ENCODE results near the gene ARL4C. TPM values are rescaled to one million over a fixed set of nuclear protein-coding genes. Genes with fewer than 3 reads are reported as not detected.

Gene ARL4C
- total and polyA plus RNA-seq, 2 of the 8 experiments (the other 6 are each of a cell fraction or from before 2014, with no cell fraction given) = 7.0 to 16.9 TPM

DNA sequence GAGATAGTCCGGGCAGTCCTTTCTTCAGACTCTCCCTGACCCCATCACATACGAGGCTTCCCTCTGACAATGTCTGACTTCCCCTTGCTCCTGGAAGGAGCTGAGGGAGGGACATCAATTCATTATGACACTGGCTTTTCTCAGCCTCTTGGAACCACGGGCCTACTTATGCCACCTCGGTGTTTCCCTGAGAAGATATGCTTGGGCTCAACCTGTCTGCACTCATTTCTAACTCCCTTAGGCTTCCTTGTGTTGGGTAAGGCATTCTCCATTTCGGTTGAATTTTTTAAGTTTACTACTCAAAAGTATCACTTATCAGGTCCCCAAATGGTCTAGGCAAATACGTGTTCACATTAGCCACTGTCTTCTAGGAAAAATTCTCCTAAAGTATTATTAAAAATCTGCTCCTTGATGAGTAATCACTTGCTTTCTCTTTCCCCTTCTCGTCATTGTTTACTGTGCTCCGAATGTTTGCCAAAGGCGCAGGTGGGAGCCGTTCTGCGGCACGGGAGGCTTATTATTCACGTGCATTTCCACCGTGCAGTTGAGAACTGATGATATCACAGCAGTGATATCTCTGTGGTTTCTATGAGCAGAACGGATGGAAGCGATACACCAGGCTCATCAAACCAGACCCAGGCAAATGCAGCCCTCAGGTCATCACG lies 33.1 kb downstream of the ARL4C start:
- CTCF ChIA-PET (ENCODE audit: partially characterized antibody) = interaction anchor here (0.7 to 1.2 kb wide), 2 partner anchors 11 to 175 kb away, joined by 3 to 5 read pairs; no protein-coding TSS in a partner anchor
- 88% methylated on average over 17 of the region's 17 CpGs; no CpG with 5 or more reads in 1 of the 2 experiments for WGBS, 2 experiments (ENCODE audit: extremely low coverage in 1 of 2, insufficient coverage in 1 of 2, insufficient read length in 1 of 2, insufficient replicate concordance in 2 of 2, low coverage in 1 of 2, low lambda C conversion rate in 2 of 2, missing lambda C conversion rate in 1 of 2)
- no peak overlapping the region for H2AFZ ChIP-seq (ENCODE audit: low read length)
- no peak overlapping the region for H4K8ac ChIP-seq (ENCODE audit: extremely low read depth, insufficient read depth, low read length)
- no peaks in the 10 kb centered on the region for H3K79me1 ChIP-seq (ENCODE audit: low read depth, low read length)
- no peak overlapping the region for H3K4ac ChIP-seq (replicated peaks; ENCODE audit: insufficient read length, low read depth, low read length)
- H3K4me1 ChIP-seq (replicated peaks in 1 of 4; ENCODE audit: control insufficient read depth in 3 of 4, insufficient read depth in 4 of 4, low read length in 3 of 4) = no peaks in the 10 kb centered on the region
- no peak overlapping the region for H3K4me3 ChIP-seq (ENCODE audit: extremely low read depth in 1 of 4, insufficient read depth in 2 of 4, low read depth in 3 of 4, low read length in 4 of 4)
- TF ChIP-seq CTBP2 (IDR thresholded peaks at IDR 0.05; ENCODE audit: borderline replicate concordance, insufficient read depth, insufficient read length, low read length) = no peak
- no peak for TF ChIP-seq HDAC2 (IDR thresholded peaks at IDR 0.05; ENCODE audit: borderline replicate concordance in 1 of 2, low read depth in 2 of 2, low read length in 2 of 2)
- TF ChIP-seq SAP30 (IDR thresholded peaks at IDR 0.05; ENCODE audit: insufficient read depth, insufficient replicate concordance, low read length) = no peak
- TF ChIP-seq, protein P1, sequence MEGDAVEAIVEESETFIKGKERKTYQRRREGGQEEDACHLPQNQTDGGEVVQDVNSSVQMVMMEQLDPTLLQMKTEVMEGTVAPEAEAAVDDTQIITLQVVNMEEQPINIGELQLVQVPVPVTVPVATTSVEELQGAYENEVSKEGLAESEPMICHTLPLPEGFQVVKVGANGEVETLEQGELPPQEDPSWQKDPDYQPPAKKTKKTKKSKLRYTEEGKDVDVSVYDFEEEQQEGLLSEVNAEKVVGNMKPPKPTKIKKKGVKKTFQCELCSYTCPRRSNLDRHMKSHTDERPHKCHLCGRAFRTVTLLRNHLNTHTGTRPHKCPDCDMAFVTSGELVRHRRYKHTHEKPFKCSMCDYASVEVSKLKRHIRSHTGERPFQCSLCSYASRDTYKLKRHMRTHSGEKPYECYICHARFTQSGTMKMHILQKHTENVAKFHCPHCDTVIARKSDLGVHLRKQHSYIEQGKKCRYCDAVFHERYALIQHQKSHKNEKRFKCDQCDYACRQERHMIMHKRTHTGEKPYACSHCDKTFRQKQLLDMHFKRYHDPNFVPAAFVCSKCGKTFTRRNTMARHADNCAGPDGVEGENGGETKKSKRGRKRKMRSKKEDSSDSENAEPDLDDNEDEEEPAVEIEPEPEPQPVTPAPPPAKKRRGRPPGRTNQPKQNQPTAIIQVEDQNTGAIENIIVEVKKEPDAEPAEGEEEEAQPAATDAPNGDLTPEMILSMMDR (IDR thresholded peaks at IDR 0.05; ENCODE audit: control extremely low read depth in 1 of 3, insufficient read depth in 1 of 3, low read depth in 1 of 3, low read length in 3 of 3) = no peak
- DNase-seq (ENCODE audit: low read depth in 1 of 2, low spot score in 2 of 2) (no peak), FAIRE-seq (no peak)
- POLR2A ChIA-PET (ENCODE audit: partially characterized antibody) = no interaction called here
- no peak overlapping the region for H2AK5ac ChIP-seq (ENCODE audit: low read depth, low read length)
- H3K27ac ChIP-seq (ENCODE audit: low read depth, low read length) = no peak overlapping the region
- no peak overlapping the region for H4K5ac ChIP-seq (ENCODE audit: insufficient read length, low read depth, low read length)
- no peak overlapping the region for H3K9ac ChIP-seq (replicated peaks in 1 of 4; ENCODE audit: extremely low read depth in 1 of 4, low read depth in 3 of 4, low read length in 3 of 4)
- no peak overlapping the region for H3K4me2 ChIP-seq (ENCODE audit: insufficient read depth in 1 of 2, low read depth in 2 of 2, low read length in 2 of 2)
- H4K20me1 ChIP-seq (replicated peaks in 1 of 2; ENCODE audit: control insufficient read depth in 1 of 2, insufficient read depth in 2 of 2, low read length in 2 of 2) = no peaks in the 10 kb centered on the region
- no peaks in the 10 kb centered on the region for H3K23me2 ChIP-seq (ENCODE audit: low read depth, low read length)
- no peak overlapping the region for H2BK15ac ChIP-seq (ENCODE audit: low read length)
- H2BK120ac ChIP-seq (replicated peaks; ENCODE audit: low read depth, low read length) = no peak overlapping the region
- no peak overlapping the region for H3K56ac ChIP-seq (replicated peaks; ENCODE audit: insufficient read length, low read depth, low read length)
- H3K36me3 ChIP-seq (ENCODE audit: control insufficient read depth in 2 of 4, insufficient read depth in 4 of 4, low read length in 3 of 4) = no peaks in the 10 kb centered on the region
- H3K27me3 ChIP-seq (replicated peaks in 1 of 4; ENCODE audit: control insufficient read depth in 3 of 4, extremely low read depth in 1 of 4, insufficient read depth in 3 of 4, low read length in 3 of 4) = no peaks in the 10 kb centered on the region
- no peak overlapping the region for H2BK20ac ChIP-seq (ENCODE audit: low read length)
- H3K18ac ChIP-seq (ENCODE audit: extremely low read depth, low read length) = no peak overlapping the region
- H3K14ac ChIP-seq (ENCODE audit: insufficient read length) = no peak overlapping the region
- no peak overlapping the region for H2BK5ac ChIP-seq (ENCODE audit: low read depth, low read length)
- H3K23ac ChIP-seq (ENCODE audit: insufficient read length) = no peak overlapping the region
- no peak overlapping the region for H2BK12ac ChIP-seq (ENCODE audit: low read depth, low read length)
- no peaks in the 10 kb centered on the region; a peak in 1 of 4 replicates for H3K9me3 ChIP-seq (ENCODE audit: insufficient read depth in 2 of 2, low read depth in 1 of 2, low read length in 1 of 2)
- H4K91ac ChIP-seq (replicated peaks; ENCODE audit: insufficient read length, low read length) = no peak overlapping the region
- no peaks in the 10 kb centered on the region for H3K79me2 ChIP-seq (ENCODE audit: control insufficient read depth in 1 of 2, insufficient read depth in 2 of 2, low read length in 2 of 2)
